AG04450 (cell line): ENCODE measurements around the gene PSEN1. TPM values are rescaled to one million over a fixed set of nuclear protein-coding genes. Genes with fewer than 3 reads are reported as not detected.

Source experiments
- CTCF ChIA-PET: fragments of 300-600, 350-600 bp; formaldehyde crosslinking; extraction: SDS; loops from one replicate; lab custom pipeline; 2022; ENCODE audit warnings: antibody characterized with exemption, inconsistent platforms; lab: Charles Lee
- POLR2A ChIA-PET: fragments of 350-600 bp; formaldehyde crosslinking; extraction: SDS; loops from one replicate; lab custom pipeline; 2021; ENCODE audit warnings: antibody characterized with exemption, inconsistent platforms; lab: Yijun Ruan, JAX
- DNase-seq: peaks from one replicate; pipeline ENCODE4 v3.0.0-alpha.2; 2011; ENCODE audit warnings: low read depth, low spot score
- H3K27ac ChIP-seq: one replicate; pipeline ENCODE4 v1.5.1; 2012; ENCODE audit warnings: low read depth, low read length, control low read depth
- H3K27me3 ChIP-seq: one replicate; pipeline ENCODE4 v1.6.0; 2012; ENCODE audit warnings: low read length; ENCODE audit not compliant: control insufficient read depth, insufficient read depth
- H3K4me3 ChIP-seq: 2 replicates; pipeline ENCODE4 v1.5.1; 2011; ENCODE audit warnings: mild to moderate bottlenecking, low read depth, low read length, control low read depth
- H3K9me3 ChIP-seq: 2 replicates; pipeline ENCODE4 v1.5.1; 2012; ENCODE audit warnings: low read length; ENCODE audit not compliant: control insufficient read depth, insufficient read depth
- polyA plus RNA-seq: library from polyadenylated mRNA; depleted of rRNA; stranded (reverse); fragments of >200 nt; gene quantifications from 2 replicates; pipeline ENCODE4 v1.2.3, GENCODE V29; 2011
- TF ChIP-seq, protein P1 (sequence below): IDR thresholded peaks from 2 replicates; pipeline ENCODE4 v1.5.1; 2011; ENCODE audit warnings: low read depth, low read length, control low read depth, inconsistent platforms

Gene PSEN1
- polyA plus RNA-seq, 1 experiment: 20.2 TPM

DNA sequence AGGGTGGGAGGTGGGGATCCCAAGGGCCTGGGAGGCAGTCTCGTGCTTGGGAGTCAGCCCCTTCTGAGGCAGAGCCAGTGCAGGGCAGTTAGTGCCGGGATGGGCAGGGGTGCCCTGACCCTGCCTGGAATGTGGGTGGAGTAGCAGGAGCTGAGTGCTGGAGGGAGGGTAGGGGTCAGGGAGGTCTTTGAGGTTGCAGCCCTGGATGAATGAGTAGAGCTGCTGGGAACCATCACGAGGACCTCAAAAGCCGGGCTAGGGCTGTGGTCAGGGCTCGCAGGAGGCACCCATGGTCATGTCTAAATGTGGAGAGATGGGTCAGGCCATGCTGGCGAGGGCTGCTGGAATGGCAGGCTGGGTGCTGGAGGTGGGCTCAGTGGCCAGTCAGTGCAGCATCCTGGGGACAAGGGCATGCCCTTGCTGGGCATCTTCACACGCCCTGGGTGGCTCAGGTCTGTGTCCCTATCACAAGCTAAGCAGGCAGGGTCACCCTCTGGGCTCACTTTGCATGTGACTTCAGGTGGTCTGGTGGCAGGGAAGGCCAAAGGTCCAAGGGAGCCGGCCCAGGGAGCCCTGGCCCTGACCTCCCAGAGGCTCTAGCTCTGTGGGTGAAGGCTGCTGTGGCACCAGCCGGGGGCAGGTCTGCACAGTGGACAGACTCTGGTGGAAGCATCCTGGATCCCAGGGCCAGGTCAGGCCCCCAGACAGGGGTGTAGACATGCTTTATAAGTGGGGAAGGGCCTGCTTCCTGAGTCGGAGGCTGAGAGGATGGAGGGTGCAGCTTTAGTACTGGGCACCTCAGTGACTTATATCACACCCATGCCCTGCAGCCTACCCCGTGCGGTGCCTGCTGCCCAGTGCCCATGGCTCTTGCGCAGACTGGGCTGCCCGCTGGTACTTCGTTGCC is 125.5 kb downstream of the PSEN1 start:
- Histone ChIP-seq H3K4me3 (no peak overlapping the region), H3K9me3 (no peaks in the 10 kb centered on the region; the same call in 1 of the 2 replicates), H3K27me3 (no peaks in the 10 kb centered on the region), H3K27ac (no peak overlapping the region)
- TF ChIP-seq, protein P1, sequence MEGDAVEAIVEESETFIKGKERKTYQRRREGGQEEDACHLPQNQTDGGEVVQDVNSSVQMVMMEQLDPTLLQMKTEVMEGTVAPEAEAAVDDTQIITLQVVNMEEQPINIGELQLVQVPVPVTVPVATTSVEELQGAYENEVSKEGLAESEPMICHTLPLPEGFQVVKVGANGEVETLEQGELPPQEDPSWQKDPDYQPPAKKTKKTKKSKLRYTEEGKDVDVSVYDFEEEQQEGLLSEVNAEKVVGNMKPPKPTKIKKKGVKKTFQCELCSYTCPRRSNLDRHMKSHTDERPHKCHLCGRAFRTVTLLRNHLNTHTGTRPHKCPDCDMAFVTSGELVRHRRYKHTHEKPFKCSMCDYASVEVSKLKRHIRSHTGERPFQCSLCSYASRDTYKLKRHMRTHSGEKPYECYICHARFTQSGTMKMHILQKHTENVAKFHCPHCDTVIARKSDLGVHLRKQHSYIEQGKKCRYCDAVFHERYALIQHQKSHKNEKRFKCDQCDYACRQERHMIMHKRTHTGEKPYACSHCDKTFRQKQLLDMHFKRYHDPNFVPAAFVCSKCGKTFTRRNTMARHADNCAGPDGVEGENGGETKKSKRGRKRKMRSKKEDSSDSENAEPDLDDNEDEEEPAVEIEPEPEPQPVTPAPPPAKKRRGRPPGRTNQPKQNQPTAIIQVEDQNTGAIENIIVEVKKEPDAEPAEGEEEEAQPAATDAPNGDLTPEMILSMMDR: no peak
- POLR2A ChIA-PET: interaction anchor here (0.7 kb wide), 1 partner anchor 9 kb away, joined by 3 read pairs; no protein-coding TSS in a partner anchor
- DNase-seq: no peak
- CTCF ChIA-PET: interaction anchor here (0.5 kb wide), 1 partner anchor 183 kb away, joined by 3 read pairs; no protein-coding TSS in a partner anchor

DNA sequence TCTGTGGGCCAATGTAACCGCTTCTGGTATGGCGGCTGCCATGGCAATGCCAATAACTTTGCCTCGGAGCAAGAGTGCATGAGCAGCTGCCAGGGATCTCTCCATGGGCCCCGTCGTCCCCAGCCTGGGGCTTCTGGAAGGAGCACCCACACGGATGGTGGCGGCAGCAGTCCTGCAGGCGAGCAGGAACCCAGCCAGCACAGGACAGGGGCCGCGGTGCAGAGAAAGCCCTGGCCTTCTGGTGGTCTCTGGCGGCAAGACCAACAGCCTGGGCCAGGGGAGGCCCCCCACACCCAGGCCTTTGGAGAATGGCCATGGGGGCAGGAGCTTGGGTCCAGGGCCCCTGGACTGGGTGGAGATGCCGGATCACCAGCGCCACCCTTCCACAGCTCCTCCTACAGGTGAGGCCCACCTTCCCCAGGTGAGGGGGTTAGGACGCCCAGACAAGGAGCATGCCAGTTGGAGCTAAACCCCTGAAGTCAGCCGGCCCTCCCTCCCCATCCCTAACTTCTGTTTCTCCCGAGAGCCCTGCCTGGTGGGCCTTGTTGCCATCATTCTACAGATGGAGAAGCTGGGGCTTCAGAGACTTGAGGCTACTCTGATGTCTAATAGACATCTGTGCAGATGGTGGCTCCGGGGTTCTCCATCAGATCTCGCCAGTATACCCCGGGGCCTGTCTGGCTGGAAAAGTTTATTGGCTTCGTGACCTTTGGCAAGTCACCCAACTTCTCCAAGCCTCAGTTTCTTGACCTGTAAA is 126.3 kb downstream of the PSEN1 start:
- no peaks in the 10 kb centered on the region; the same call in 1 of the 2 replicates for H3K9me3 ChIP-seq
- H3K27me3 ChIP-seq: no peaks in the 10 kb centered on the region
- ChIA-PET POLR2A (no interaction called here), CTCF (no interaction called here)
- no peak overlapping the region for H3K4me3 ChIP-seq
- TF ChIP-seq, protein P1: no peak
- no peak overlapping the region for H3K27ac ChIP-seq
- no peak for DNase-seq

DNA sequence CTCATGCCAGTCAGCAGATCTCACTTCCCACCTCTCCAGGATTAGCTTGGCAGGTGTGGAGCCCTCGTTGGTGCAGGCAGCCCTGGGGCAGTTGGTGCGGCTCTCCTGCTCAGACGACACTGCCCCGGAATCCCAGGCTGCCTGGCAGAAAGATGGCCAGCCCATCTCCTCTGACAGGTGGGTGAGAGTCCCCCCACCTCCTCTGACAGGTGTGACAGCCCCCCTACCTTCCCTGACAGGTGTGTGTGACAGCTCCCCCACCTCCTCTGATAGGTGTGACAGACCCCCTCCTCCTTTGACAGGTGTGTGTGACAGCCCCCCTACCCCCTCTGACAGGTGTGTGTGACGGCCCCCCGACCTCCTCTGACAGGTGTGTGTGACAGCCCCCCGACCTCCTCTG is 127.3 kb downstream of the PSEN1 start:
- DNase-seq: no peak
- Histone ChIP-seq H3K4me3 (no peak overlapping the region), H3K27me3 (no peaks in the 10 kb centered on the region), H3K9me3 (no peaks in the 10 kb centered on the region; the same call in 1 of the 2 replicates), H3K27ac (no peak overlapping the region)
- CTCF ChIA-PET: no interaction called here
- POLR2A ChIA-PET: interaction anchor here (0.7 kb wide), 1 partner anchor 204 kb away, joined by 4 read pairs; no protein-coding TSS in a partner anchor
- TF ChIP-seq, protein P1: no peak

DNA sequence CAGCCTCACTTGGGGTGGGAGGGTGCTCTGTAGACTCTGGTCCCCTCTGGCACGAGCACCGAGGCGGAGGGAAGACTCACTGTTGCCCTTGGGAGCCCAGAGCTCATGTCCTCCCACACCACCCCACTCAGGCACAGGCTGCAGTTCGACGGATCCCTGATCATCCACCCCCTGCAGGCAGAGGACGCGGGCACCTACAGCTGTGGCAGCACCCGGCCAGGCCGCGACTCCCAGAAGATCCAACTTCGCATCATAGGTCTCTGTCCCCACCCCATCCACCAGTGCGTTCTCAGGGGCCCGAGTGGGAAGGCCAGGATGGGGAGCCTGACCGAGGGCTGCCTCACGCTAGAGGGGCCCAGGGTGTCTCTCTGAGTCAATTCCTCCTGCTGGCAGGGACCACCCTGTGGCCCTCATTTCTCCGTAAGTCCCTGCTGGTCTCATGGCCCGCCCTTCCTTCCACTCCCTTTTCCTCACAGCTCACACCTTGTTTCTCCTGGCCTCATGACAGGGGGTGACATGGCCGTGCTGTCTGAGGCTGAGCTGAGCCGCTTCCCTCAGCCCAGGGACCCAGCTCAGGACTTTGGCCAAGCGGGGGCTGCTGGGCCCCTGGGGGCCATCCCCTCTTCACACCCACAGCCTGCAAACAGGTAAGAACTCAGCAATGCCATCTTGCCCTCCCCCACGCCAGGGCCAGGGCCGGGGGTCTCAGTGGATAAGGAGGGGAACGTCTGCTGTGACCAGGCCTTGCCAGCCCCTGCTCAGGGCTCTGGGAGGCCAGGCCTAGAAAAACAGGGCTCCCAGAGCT is 128.0 kb downstream of the PSEN1 start:
- TF ChIP-seq, protein P1: no peak
- H3K9me3 ChIP-seq: no peaks in the 10 kb centered on the region; the same call in 1 of the 2 replicates
- no peak for DNase-seq
- no peak overlapping the region for H3K27ac ChIP-seq
- ChIA-PET CTCF (interaction anchor here (0.5 kb wide), 1 partner anchor 196 kb away, joined by 6 read pairs; no protein-coding TSS in a partner anchor), POLR2A (interaction anchor here (0.6 to 0.7 kb wide), 2 partner anchors 203 to 255 kb away, joined by 3 to 4 read pairs; no protein-coding TSS in a partner anchor)
- H3K4me3 ChIP-seq: no peak overlapping the region
- no peaks in the 10 kb centered on the region for H3K27me3 ChIP-seq
